GM18526 (cell line): Measurements from ENCODE around the gene WASHC1.
"Not testable (repeated sequence)": the region's sequence is repeated elsewhere in the genome, so short reads cannot be mapped to it uniquely, and the experiment has no call there.

Source experiments
- POLR2A ChIP-seq: IDR thresholded peaks from 3 replicates; pipeline ENCODE4 v1.6.1; 2011; ENCODE audit not compliant: insufficient read length; ENCODE audit errors: extremely low read depth

Gene WASHC1, protein sequence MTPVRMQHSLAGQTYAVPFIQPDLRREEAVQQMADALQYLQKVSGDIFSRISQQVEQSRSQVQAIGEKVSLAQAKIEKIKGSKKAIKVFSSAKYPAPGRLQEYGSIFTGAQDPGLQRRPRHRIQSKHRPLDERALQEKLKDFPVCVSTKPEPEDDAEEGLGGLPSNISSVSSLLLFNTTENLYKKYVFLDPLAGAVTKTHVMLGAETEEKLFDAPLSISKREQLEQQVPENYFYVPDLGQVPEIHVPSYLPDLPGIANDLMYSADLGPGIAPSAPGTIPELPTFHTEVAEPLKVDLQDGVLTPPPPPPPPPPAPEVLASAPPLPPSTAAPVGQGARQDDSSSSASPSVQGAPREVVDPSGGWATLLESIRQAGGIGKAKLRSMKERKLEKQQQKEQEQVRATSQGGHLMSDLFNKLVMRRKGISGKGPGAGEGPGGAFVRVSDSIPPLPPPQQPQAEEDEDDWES

DNA sequence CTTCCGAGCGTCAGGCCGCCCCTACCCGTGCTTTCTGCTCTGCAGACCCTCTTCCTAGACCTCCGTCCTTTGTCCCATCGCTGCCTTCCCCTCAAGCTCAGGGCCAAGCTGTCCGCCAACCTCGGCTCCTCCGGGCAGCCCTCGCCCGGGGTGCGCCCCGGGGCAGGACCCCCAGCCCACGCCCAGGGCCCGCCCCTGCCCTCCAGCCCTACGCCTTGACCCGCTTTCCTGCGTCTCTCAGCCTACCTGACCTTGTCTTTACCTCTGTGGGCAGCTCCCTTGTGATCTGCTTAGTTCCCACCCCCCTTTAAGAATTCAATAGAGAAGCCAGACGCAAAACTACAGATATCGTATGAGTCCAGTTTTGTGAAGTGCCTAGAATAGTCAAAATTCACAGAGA, at the start of gene WASHC1:
WASHC1 (minus strand) TSS at position 101 of the 400 bp plus-strand sequence. CDS start 4,457 bp downstream, outside the sequence.
- not testable (repeated sequence) for TF ChIP-seq POLR2A
